Activated naive CD8-positive, alpha-beta T cell (primary cell): ENCODE measurements around the gene GAB3.

Source experiments
- H3K27ac Mint-ChIP-seq: one replicate; pipeline ENCODE4 v1.8.0; 2021; ENCODE audit warnings: mixed read lengths
- H3K27me3 Mint-ChIP-seq: one replicate; pipeline ENCODE4 v1.8.0; 2021; ENCODE audit warnings: mixed read lengths
- H3K36me3 Mint-ChIP-seq: one replicate; pipeline ENCODE4 v1.8.0; 2021; ENCODE audit warnings: mixed read lengths
- H3K4me1 Mint-ChIP-seq: one replicate; pipeline ENCODE4 v1.8.0; 2021; ENCODE audit warnings: low read depth, mixed read lengths
- H3K4me3 Mint-ChIP-seq: one replicate; pipeline ENCODE4 v1.8.0; 2021; ENCODE audit warnings: mild to moderate bottlenecking, mixed read lengths
- H3K9me3 Mint-ChIP-seq: one replicate; pipeline ENCODE4 v1.8.0; 2021; ENCODE audit warnings: low read depth, mixed read lengths

Gene GAB3, protein sequence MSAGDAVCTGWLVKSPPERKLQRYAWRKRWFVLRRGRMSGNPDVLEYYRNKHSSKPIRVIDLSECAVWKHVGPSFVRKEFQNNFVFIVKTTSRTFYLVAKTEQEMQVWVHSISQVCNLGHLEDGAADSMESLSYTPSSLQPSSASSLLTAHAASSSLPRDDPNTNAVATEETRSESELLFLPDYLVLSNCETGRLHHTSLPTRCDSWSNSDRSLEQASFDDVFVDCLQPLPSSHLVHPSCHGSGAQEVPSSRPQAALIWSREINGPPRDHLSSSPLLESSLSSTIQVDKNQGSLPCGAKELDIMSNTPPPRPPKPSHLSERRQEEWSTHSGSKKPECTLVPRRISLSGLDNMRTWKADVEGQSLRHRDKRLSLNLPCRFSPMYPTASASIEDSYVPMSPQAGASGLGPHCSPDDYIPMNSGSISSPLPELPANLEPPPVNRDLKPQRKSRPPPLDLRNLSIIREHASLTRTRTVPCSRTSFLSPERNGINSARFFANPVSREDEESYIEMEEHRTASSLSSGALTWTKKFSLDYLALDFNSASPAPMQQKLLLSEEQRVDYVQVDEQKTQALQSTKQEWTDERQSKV

DNA sequence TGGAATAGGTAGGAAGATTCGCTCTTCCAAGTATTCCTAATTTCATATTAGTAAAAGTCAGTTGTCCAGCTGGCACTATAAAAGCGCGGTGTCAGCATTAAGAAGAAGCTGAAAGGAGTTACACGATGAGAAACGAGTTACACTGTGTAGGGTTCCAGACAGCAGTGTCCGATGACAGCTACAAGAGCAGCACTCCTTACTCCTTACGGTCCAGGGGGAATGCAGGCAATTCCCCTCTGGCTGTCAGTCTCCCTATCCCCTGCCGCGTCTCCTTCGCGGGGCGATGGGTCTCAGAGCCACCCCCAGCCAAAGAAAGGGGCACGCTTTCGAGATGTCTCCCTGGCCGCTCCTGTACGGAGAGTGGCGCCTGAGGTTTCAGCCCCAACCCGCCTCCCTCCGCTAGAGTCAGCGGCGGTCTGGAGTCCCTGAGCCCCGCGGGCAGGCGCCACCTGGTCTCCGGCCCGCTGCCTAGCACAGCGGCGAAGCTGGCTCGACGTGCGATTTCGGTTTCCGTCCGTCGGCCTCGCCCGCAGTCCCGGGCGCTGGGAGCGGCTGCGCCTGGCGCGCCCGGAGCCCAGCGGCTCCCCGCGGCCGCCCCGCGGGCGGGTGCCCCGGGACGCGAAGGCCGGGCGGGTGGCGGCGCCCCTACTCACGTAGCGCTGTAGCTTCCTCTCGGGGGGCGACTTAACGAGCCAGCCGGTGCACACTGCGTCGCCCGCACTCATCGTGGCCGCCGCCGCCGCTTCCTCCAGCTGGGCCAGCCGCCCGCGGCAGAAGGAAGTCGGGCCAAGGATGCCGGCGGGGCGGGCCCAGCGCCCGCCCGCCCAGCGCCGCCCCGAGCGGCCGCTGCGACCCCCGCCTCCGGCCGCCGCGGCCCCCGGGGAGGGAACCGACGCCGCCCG, at the start of gene GAB3:
GAB3 (minus strand) TSS at position 777 of the 902 bp plus-strand sequence; CDS start at position 725, 52 bp downstream.
- H3K4me3 Mint-ChIP-seq = peak within 1 kb of the TSS; percentile 83
- H3K27me3 Mint-ChIP-seq = no peaks in the 10 kb centered on the region
- H3K27ac Mint-ChIP-seq = peak within 1 kb of the TSS; percentile 72

DNA sequence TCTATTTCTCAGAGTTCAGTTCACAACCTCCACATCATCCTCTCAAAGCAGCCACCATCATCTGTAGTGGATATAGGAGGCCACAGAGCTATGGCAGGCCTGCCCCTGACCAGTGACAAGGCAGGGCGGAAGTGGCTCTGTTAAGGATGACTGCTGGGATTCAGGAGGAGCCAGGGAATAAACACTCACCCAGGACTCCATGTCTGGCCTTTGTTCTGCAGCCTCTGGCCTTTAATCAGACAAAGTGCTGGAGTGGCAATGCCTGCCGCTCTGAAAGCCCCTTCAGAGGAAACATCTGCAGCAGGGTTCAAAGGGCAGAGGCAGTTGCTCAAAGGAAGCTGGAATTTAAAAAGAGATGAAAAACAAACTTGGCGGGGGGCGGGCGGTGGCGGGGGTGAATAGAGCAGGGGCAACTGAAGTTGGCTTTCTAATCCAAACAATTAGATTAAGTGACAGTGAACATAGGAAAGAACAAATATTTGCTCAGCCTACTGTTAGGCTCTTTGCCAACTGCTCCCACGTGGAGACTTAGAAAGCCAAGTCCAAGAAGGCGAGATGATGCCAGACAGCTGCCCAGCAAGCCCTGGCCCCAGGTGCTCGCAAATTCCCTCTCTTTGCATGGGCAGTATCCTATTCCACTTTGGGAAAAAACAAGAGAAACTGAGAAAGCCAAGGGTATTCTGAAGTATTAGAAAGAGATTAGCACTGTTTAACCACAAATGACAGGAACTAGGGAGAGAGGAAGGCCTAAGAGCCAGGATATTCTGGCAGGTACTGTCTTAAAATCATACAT, 48.9 kb upstream of the GAB3 start:
- peak overlapping the region; percentile 95 for H3K27ac Mint-ChIP-seq
- no peaks in the 10 kb centered on the region for H3K9me3 Mint-ChIP-seq
- no peaks in the 10 kb centered on the region for H3K36me3 Mint-ChIP-seq
- peak overlapping the region; percentile 67 for H3K4me3 Mint-ChIP-seq
- peaks cover 60% of the 10 kb centered on the region for H3K4me1 Mint-ChIP-seq
- no peaks in the 10 kb centered on the region for H3K27me3 Mint-ChIP-seq

More for the DNA sequence above, at the start of gene GAB3:
- Mint-ChIP-seq H3K36me3 (no peaks in the 10 kb centered on the region), H3K9me3 (no peaks in the 10 kb centered on the region), H3K4me1 (peaks cover 27% of the 10 kb centered on the region)

DNA sequence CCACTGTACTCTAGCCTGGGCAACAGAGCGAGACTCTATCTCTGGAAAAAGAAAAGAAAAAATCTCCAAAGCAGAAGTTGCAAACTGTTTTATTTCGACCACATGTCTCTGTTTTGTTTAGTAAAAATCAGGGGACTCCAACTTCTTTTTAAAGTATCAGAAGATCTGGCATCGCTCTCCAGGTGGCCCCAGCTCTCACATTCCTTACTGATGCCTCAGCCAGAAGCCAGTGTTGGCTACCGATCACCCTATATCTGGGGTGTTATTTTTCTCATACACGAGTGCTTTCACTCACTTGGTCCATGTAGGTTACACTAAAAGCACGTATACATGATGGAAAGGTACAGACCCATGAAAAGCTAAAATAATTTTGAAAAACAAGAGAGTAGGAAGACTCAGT, 46.1 kb upstream of the GAB3 start:
- Mint-ChIP-seq H3K27me3 (no peaks in the 10 kb centered on the region), H3K4me3 (no peak overlapping the region), H3K9me3 (no peaks in the 10 kb centered on the region), H3K36me3 (no peaks in the 10 kb centered on the region), H3K4me1 (peaks cover 38% of the 10 kb centered on the region), H3K27ac (no peak overlapping the region)

DNA sequence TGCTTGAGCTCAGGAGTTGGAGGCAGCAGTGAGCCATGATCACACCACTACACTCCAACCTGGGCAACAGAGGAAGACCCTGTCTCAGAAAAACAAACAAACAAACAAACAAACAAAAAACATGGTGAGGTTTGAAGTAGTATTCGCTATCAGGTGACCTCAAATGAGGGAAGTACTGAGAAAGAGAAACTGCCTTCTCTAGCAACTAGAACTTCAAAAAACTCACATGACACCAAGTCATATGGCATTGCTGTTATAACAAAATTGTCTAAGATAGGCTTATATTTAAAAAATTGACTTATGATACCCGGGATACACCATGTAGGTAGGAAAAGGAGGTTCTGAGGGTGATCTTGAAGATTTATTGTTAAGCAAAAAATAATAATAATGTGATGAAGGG, 44.1 kb upstream of the GAB3 start:
- peaks cover 23% of the 10 kb centered on the region for H3K4me1 Mint-ChIP-seq
- H3K27me3 Mint-ChIP-seq = no peaks in the 10 kb centered on the region
- no peaks in the 10 kb centered on the region for H3K9me3 Mint-ChIP-seq
- H3K27ac Mint-ChIP-seq = no peak overlapping the region
- no peak overlapping the region for H3K4me3 Mint-ChIP-seq
- H3K36me3 Mint-ChIP-seq = no peaks in the 10 kb centered on the region

DNA sequence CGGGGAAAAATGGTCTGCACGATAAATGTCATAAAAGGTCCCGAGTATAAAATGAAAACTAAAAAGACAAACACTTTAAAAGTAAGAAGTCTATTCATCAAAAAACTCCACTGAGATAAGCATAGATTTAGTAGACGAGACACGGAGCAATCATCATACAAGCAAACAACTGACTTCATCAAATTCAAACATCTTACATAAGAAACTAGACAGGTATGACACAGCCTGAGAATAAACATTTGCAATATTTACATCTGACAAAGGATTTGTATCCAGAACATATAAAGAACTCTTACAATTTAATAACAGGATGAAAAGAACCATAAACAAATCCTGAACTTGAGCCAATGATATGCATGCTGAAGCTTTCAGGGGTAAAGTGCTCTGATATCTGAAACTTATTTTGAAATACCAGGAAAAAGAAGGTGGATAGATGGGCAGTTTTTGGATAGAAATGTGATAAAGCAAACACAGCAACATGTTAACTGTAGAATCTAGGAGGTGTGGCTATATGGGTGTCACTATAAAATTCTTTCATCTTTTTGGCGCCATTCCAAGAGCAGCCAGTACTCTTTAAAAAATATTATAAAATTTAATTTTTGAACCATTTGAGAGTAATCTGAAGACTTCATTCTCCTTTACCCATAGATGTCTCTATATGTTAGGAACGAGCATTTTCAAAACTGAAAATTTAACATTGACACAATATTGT, 42.4 kb upstream of the GAB3 start:
- Mint-ChIP-seq H3K9me3 (no peaks in the 10 kb centered on the region), H3K27me3 (no peaks in the 10 kb centered on the region), H3K36me3 (no peaks in the 10 kb centered on the region), H3K27ac (no peak overlapping the region), H3K4me1 (peaks cover 8% of the 10 kb centered on the region), H3K4me3 (no peak overlapping the region)

DNA sequence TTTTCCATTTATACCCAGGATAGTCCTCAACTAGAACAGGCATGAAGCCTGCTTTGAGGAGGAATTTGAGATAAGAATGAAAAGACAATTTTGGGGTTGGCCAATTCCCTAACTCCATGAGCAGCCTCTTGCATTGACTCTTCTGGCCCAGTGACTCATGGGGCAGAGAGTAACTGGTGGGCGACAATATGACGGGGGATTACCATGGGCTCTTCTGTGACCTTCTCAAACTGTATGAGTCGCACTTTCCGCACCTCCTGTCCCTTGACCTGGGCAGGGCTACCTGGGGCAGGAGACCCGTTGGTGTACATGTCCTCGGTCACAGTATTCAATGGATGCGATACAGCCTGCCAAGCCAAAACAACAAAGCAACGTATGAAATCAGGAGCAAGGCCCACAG, 41.1 kb upstream of the GAB3 start:
- Mint-ChIP-seq H3K9me3 (no peaks in the 10 kb centered on the region), H3K4me3 (no peak overlapping the region), H3K36me3 (no peaks in the 10 kb centered on the region), H3K27ac (no peak overlapping the region), H3K4me1 (peaks cover 3% of the 10 kb centered on the region), H3K27me3 (no peaks in the 10 kb centered on the region)

DNA sequence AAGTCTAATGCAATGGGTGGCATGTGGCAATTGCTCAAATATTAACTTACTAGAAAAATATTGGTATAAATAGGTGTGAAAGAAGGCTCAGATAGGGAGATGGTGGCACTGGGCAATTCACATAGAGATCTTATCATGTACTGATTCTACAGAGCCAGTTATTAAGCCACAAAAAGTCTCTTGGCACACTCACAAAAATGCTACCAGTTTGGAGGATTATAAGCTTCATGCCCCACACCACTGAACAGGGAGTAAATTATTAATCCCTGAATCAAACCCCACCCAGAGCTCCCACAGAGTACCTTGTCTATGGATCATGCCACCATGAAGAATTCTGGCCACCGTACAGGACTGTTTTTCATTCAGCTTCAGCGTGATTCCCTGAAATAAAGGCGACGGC, 40.6 kb upstream of the GAB3 start:
- Mint-ChIP-seq H3K27ac (no peak overlapping the region), H3K4me1 (peaks cover 3% of the 10 kb centered on the region), H3K36me3 (no peaks in the 10 kb centered on the region), H3K27me3 (no peaks in the 10 kb centered on the region), H3K9me3 (no peaks in the 10 kb centered on the region), H3K4me3 (no peak overlapping the region)

DNA sequence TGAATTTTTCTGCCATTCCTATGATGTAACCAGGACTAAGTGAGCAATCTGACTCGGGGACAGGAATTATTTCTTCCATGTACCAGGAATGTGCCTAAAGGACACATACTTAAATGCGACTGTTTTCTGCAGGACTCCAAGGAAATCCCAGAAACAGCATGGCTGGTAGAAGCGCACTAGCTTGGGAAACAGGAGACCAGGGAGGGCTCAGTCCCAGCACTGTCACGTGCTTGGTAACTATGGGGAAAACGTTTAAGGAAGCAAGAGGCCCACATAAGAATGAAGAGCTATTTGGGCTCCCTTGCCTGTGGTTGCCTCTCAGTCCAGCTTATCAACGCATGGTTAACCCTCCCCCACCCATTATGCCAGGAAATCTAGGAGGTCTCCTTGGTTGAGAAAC, 34.8 kb upstream of the GAB3 start:
- H3K36me3 Mint-ChIP-seq = no peaks in the 10 kb centered on the region
- no peak overlapping the region for H3K27ac Mint-ChIP-seq
- H3K27me3 Mint-ChIP-seq = no peaks in the 10 kb centered on the region
- no peaks in the 10 kb centered on the region for H3K9me3 Mint-ChIP-seq
- H3K4me3 Mint-ChIP-seq = no peak overlapping the region
- H3K4me1 Mint-ChIP-seq = peaks cover 15% of the 10 kb centered on the region

DNA sequence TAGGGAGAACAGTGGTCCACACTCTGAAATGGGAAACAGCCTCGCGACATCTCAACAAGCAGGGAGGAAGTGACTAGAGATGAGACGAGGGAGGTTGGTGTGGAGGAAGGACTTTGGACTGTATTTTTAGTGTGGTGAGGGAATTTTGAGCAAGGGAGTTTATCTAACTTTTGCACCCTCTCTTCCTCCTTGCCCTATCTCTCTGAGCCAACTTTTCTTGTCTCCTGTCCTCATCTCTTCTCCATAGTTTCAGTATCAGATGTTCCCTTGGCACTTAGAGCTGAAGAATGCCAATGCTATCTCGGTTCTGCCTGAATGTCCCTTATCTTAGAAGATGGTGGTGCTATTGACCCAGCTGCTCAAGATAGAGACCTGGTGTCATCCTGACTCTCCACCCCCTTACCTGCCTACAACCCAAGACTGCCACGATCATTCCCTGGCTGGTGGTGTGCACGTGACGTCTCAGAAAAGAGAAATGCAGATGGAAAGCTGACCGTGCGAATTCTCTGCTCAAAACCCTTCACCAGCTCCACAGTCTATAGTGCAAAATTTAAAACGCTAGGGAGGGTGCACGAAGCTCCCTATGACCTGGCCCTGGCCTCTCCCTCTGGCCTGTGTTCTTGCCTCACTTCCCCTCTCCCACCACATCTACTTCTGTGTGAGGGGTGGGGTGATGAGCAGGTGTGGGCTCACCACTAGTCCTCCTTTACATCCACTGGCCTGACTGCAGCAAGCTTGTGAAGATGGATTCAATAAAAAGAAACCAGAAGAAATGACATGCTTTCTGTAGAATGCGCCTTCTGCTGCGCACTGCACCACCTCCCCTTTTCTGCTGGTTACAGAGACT, 33.5 kb upstream of the GAB3 start:
- Mint-ChIP-seq H3K9me3 (no peaks in the 10 kb centered on the region), H3K27ac (peak overlapping the region; percentile 50), H3K36me3 (no peaks in the 10 kb centered on the region), H3K4me1 (peaks cover 15% of the 10 kb centered on the region), H3K27me3 (no peaks in the 10 kb centered on the region), H3K4me3 (peak overlapping the region; percentile 83)

DNA sequence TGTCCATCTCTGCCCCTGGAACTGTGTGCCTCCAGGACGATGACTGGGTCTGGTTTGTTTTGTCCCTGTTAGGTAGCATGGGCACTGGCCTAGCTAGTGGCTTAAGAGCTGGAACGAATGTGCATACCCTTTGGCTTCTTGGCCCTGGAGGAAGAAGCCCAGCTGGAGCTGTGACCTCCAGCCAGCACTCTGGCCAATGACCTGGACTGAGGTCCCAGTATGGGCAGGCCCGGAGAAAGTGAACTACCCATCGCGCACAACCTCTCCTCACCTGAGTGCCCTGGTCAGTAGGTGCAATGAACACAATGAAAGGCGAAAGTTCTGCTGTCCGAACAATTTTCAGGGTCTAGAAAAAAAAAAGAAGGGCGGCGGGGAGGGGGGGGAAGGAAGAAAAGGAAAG, 30.1 kb upstream of the GAB3 start:
- Mint-ChIP-seq H3K36me3 (no peaks in the 10 kb centered on the region), H3K4me3 (no peak overlapping the region), H3K27ac (no peak overlapping the region), H3K9me3 (no peaks in the 10 kb centered on the region), H3K27me3 (no peaks in the 10 kb centered on the region), H3K4me1 (peaks cover 18% of the 10 kb centered on the region)

DNA sequence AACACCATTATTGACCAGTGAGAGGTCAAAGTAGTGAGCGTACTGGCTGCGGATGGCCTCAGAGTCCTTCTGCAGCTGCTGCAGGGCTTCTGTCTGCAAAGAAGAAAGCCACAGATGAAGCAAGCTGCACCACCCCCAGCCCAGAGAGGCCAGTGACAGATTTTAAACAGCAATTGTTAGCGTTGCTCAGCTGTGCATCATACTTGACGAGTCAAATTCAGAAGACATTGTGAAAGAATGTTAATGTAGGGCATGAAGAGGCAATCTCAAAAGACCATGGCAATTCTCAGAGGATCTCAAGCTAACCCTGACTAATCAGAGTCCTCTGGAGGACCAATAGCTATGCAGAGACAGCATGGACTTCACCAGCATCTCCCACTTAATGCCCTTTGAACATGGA, 28.4 kb upstream of the GAB3 start:
- H3K27ac Mint-ChIP-seq = no peak overlapping the region
- no peaks in the 10 kb centered on the region for H3K36me3 Mint-ChIP-seq
- peaks cover 23% of the 10 kb centered on the region for H3K4me1 Mint-ChIP-seq
- no peaks in the 10 kb centered on the region for H3K9me3 Mint-ChIP-seq
- no peak overlapping the region for H3K4me3 Mint-ChIP-seq
- no peaks in the 10 kb centered on the region for H3K27me3 Mint-ChIP-seq

DNA sequence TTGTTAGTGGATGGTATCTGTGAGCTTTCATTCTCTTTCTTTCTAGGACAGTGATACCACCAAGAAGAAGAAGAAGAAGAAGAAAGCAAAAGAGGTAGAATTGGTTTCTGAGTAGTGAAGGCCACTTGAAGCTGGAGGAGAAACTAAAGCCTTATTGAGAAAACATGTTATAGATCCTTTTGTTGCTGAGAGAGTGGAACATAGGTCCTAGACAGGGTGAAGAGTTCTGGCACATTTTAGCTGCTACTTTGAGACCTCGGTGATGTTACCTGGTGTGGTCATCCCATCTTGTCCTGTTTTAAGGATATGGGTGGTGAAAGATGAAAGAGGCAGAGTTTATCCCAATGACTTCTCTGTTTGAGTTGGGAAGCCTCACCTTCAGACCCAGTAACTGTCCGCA, 25.9 kb upstream of the GAB3 start:
- H3K27ac Mint-ChIP-seq = no peak overlapping the region
- peaks cover 19% of the 10 kb centered on the region for H3K4me1 Mint-ChIP-seq
- no peaks in the 10 kb centered on the region for H3K27me3 Mint-ChIP-seq
- H3K9me3 Mint-ChIP-seq = no peaks in the 10 kb centered on the region
- H3K36me3 Mint-ChIP-seq = no peaks in the 10 kb centered on the region
- H3K4me3 Mint-ChIP-seq = no peak overlapping the region
